Esophagus muscularis mucosa (tissue), 4 donors: Measurements from ENCODE around the gene RIC8B. TPM values are rescaled to one million over a fixed set of nuclear protein-coding genes. Genes with fewer than 3 reads are reported as not detected.

Experiments used
- DNase-seq: peaks from one replicate; pipeline ENCODE4 v3.0.0-alpha.2; 2017; ENCODE audit errors: extremely low spot score
- H3K27ac ChIP-seq, 4 donors: fragments of 200-600 bp; sonication (generic); replicated peaks in 1 of 4; 1 replicate in 3 of 4; 2 replicates in 1 of 4; pipeline ENCODE4 v1.5.1; 2016 to 2019; ENCODE audit warnings: mild to moderate bottlenecking in 1 of 4
- H3K27me3 ChIP-seq, 4 donors: fragments of 200-600 bp; sonication (generic); one replicate each; pipeline versions ENCODE4 v1.5.1 to v1.6.0; 2016 to 2019
- H3K36me3 ChIP-seq, 4 donors: fragments of 200-600 bp; sonication (generic); one replicate each; pipeline ENCODE4 v1.5.1; 2016 to 2019
- H3K4me1 ChIP-seq, 4 donors: fragments of 200-600 bp; sonication (generic); one replicate each; pipeline ENCODE4 v1.5.1; 2016 to 2019
- H3K4me3 ChIP-seq, 4 donors: fragments of 200-600 bp; sonication (generic); 1 replicate in 2 of 4; 2 replicates in 2 of 4; pipeline ENCODE4 v1.5.1; 2016 to 2019; ENCODE audit warnings: mild to moderate bottlenecking in 4 of 4, moderate library complexity in 1 of 4
- H3K9me3 ChIP-seq, 4 donors: fragments of 200-600 bp; sonication (generic); 1 replicate in 3 of 4; 2 replicates in 1 of 4; pipeline ENCODE4 v1.5.1; 2016 to 2019
- CTCF ChIP-seq, 3 experiments: fragments of 200-600 bp in 2 of 3; fragments of 450-650 bp in 1 of 3; sonication (generic) in 2 of 3; IDR thresholded peaks; one replicate each; pipeline ENCODE4 v1.5.1; 2017 to 2019; ENCODE audit warnings: antibody characterized with exemption in 3 of 3, mild to moderate bottlenecking in 2 of 3, moderate library complexity in 1 of 3
- EP300 ChIP-seq: sonication (generic); formaldehyde crosslinking; IDR thresholded peaks from one replicate; pipeline ENCODE4 v1.6.1; 2017; ENCODE audit warnings: antibody characterized with exemption
- POLR2A ChIP-seq: fragments of 450-650 bp; IDR thresholded peaks from one replicate; pipeline ENCODE4 v1.6.1; 2017; ENCODE audit warnings: antibody characterized with exemption, moderate library complexity, mild to moderate bottlenecking, low read depth
- POLR2AphosphoS5 ChIP-seq, 2 donors: sonication (generic); formaldehyde crosslinking; IDR thresholded peaks; one replicate each; pipeline ENCODE4 v1.6.1; 2017; ENCODE audit warnings: antibody characterized with exemption in 2 of 2
- WGBS: methylation state at CpG from one replicate; pipeline ENCODE4 v1.1.5; 2018; 5-methylcytosine and 5-hydroxymethylcytosine counted together
- intact Hi-C: fragments of 100-400 bp; cut with DNase I; formaldehyde crosslinking; loops from one replicate; pipeline ENCODE4 v1.15.1; 2023
- total RNA-seq, 4 donors: library from RNA; depleted of rRNA; stranded (reverse); fragments of >200 nt; gene quantifications; one replicate each; pipeline versions ENCODE4 v1.1.0 to v1.2.1, GENCODE V29; 2016

RIC8B gene
- total RNA-seq, 4 donors from 2014 or later: 13.8 to 19.1 (median 15.3) TPM

GRCh38 chr12:106816231-106816630 lies 41.7 kb downstream of the RIC8B start:
- Histone ChIP-seq H3K4me3 (no peak overlapping the region), H3K4me1 (no peaks in the 10 kb centered on the region), H3K9me3 (no peaks in the 10 kb centered on the region), H3K27ac (no peak overlapping the region), H3K27me3 (no peaks in the 10 kb centered on the region), H3K36me3 (peaks cover 6 to 29% (median 11%) of the 10 kb centered on the region in 4 donors)
- DNase-seq: no peak
- 83% methylated on average over 2 of the region's 2 CpGs for WGBS
- TF ChIP-seq EP300: no peak
- TF ChIP-seq POLR2A: no peak
- TF ChIP-seq CTCF (IDR thresholded peaks at IDR 0.05): no peak
- TF ChIP-seq POLR2AphosphoS5 (IDR thresholded peaks at IDR 0.05): no peak
- intact Hi-C loops: no loop called here

GRCh38 chr12:106819991-106820390 lies 45.5 kb downstream of the RIC8B start:
- 84% methylated on average over 1 of the region's 1 CpG for WGBS
- Histone ChIP-seq H3K27me3 (no peaks in the 10 kb centered on the region), H3K4me3 (no peak overlapping the region), H3K27ac (no peak overlapping the region), H3K9me3 (no peaks in the 10 kb centered on the region), H3K36me3 (peaks cover 4 to 30% (median 10%) of the 10 kb centered on the region in 4 donors), H3K4me1 (no peaks in the 10 kb centered on the region)
- DNase-seq: no peak
- intact Hi-C loops: no loop called here
- TF ChIP-seq POLR2A: no peak
- no peak for TF ChIP-seq CTCF (IDR thresholded peaks at IDR 0.05)
- no peak for TF ChIP-seq POLR2AphosphoS5 (IDR thresholded peaks at IDR 0.05)
- no peak for TF ChIP-seq EP300

- WGBS: 92% methylated on average over 4 of the region's 4 CpGs
- Histone ChIP-seq H3K27me3 (no peaks in the 10 kb centered on the region), H3K9me3 (no peaks in the 10 kb centered on the region), H3K27ac (no peak overlapping the region), H3K4me3 (no peak overlapping the region), H3K36me3 (peaks cover 0 to 20% (median 0%) of the 10 kb centered on the region in 4 donors), H3K4me1 (peaks cover 0 to 9% (median 7%) of the 10 kb centered on the region in 4 donors)
- TF ChIP-seq EP300: no peak
- no peak for TF ChIP-seq CTCF (IDR thresholded peaks at IDR 0.05)
- no peak for TF ChIP-seq POLR2AphosphoS5 (IDR thresholded peaks at IDR 0.05)
- no peak for TF ChIP-seq POLR2A
- intact Hi-C loops: no loop called here
- no peak for DNase-seq
Observed at GRCh38 chr12:106831699-106832098, 57.2 kb downstream of the RIC8B start.

GRCh38 chr12:106837782-106838181 lies 63.3 kb downstream of the RIC8B start:
- H3K27me3 ChIP-seq: no peaks in the 10 kb centered on the region
- H3K36me3 ChIP-seq: peaks cover 0 to 2% (median 0%) of the 10 kb centered on the region in 4 donors
- H3K4me1 ChIP-seq: peaks cover 29 to 36% (median 33%) of the 10 kb centered on the region in 4 donors
- TF ChIP-seq CTCF (IDR thresholded peaks at IDR 0.05): no peak
- 94% methylated on average over 8 of the region's 8 CpGs for WGBS
- H3K9me3 ChIP-seq: no peaks in the 10 kb centered on the region
- intact Hi-C loops: no loop called here
- H3K4me3 ChIP-seq: no peak overlapping the region
- DNase-seq: no peak
- no peak overlapping the region for H3K27ac ChIP-seq

GRCh38 chr12:106839333-106839732 lies 64.9 kb downstream of the RIC8B start:
- 94% methylated on average over 1 of the region's 1 CpG for WGBS
- Histone ChIP-seq H3K4me1 (peaks cover 29 to 36% (median 33%) of the 10 kb centered on the region in 4 donors), H3K4me3 (no peak overlapping the region), H3K27me3 (no peaks in the 10 kb centered on the region), H3K27ac (no peak overlapping the region), H3K9me3 (no peaks in the 10 kb centered on the region), H3K36me3 (peaks cover 3 to 12% (median 6%) of the 10 kb centered on the region in 4 donors)
- no peak for TF ChIP-seq POLR2A
- TF ChIP-seq CTCF (IDR thresholded peaks at IDR 0.05): no peak
- no peak for TF ChIP-seq EP300
- no peak for TF ChIP-seq POLR2AphosphoS5 (IDR thresholded peaks at IDR 0.05)
- intact Hi-C loops: no loop called here
- no peak for DNase-seq
